Mesendoderm (in vitro differentiated cells): ENCODE data around the gene TBC1D5.

Source experiments
- DNase-seq: peaks from one replicate; pipeline ENCODE4 v3.0.0; 2013
- H2AK5ac ChIP-seq: 2 replicates; pipeline ENCODE4 v1.6.1; 2013; ENCODE audit warnings: low read length, inconsistent platforms
- H2BK120ac ChIP-seq: 2 replicates; pipeline ENCODE4 v1.6.1; 2013; ENCODE audit warnings: low read depth, mild to moderate bottlenecking, low read length, moderate library complexity, mixed read lengths
- H2BK15ac ChIP-seq: replicated peaks from 2 replicates; pipeline ENCODE4 v1.6.1; 2013; ENCODE audit warnings: low read depth, mild to moderate bottlenecking, moderate library complexity
- H2BK5ac ChIP-seq: 2 replicates; pipeline ENCODE4 v1.6.1; 2013; ENCODE audit warnings: low read length, inconsistent platforms
- H3K18ac ChIP-seq: 2 replicates; pipeline ENCODE4 v1.6.1; 2013; ENCODE audit warnings: mild to moderate bottlenecking, low read length, mixed read lengths
- H3K23ac ChIP-seq: one replicate; pipeline ENCODE4 v1.6.1; 2013; ENCODE audit warnings: low read length
- H3K27ac ChIP-seq: 2 replicates; pipeline ENCODE4 v1.5.1; 2013; ENCODE audit warnings: low read depth, mild to moderate bottlenecking, inconsistent platforms, low read length, moderate library complexity
- H3K27me3 ChIP-seq: 2 replicates; pipeline ENCODE4 v1.6.1; 2013; ENCODE audit warnings: low read length, control low read depth, mild to moderate bottlenecking, inconsistent platforms; ENCODE audit not compliant: insufficient read depth, poor library complexity
- H3K36me3 ChIP-seq: 2 replicates; pipeline ENCODE4 v1.6.1; 2013; ENCODE audit warnings: low read length, inconsistent platforms; ENCODE audit not compliant: control insufficient read depth, insufficient read depth
- H3K4ac ChIP-seq: one replicate; pipeline ENCODE4 v1.6.1; 2013; ENCODE audit warnings: low read depth, mild to moderate bottlenecking, low read length, moderate library complexity
- H3K4me1 ChIP-seq: 2 replicates; pipeline ENCODE4 v1.6.1; 2013; ENCODE audit warnings: low read depth, low read length, inconsistent platforms; ENCODE audit not compliant: control insufficient read depth
- H3K4me2 ChIP-seq: 2 replicates; pipeline ENCODE4 v1.6.1; 2013; ENCODE audit warnings: low read length
- H3K4me3 ChIP-seq: 2 replicates; pipeline ENCODE4 v1.5.1; 2013; ENCODE audit warnings: mild to moderate bottlenecking, low read length
- H3K56ac ChIP-seq: one replicate; pipeline ENCODE4 v1.6.1; 2013; ENCODE audit warnings: low read length
- H3K79me1 ChIP-seq: 2 replicates; pipeline ENCODE4 v1.6.1; 2013; ENCODE audit warnings: low read length, inconsistent platforms
- H3K79me2 ChIP-seq: 2 replicates; pipeline ENCODE4 v1.6.1; 2013; ENCODE audit warnings: mild to moderate bottlenecking, low read length; ENCODE audit not compliant: control insufficient read depth, insufficient read depth
- H3K9ac ChIP-seq: 2 replicates; pipeline ENCODE4 v1.6.1; 2013; ENCODE audit warnings: low read length, inconsistent platforms
- H4K5ac ChIP-seq: one replicate; pipeline ENCODE4 v1.6.1; 2013; ENCODE audit warnings: low read length
- H4K8ac ChIP-seq: one replicate; pipeline ENCODE4 v1.6.1; 2013; ENCODE audit warnings: low read depth, mild to moderate bottlenecking, control low read depth, low read length, moderate library complexity
- WGBS: extraction: QIAGEN DNeasy Blood & Tissue Kit; methylation state at CpG from one replicate; pipeline ENCODE4 v1.1.7; 2013; ENCODE audit warnings: low lambda C conversion rate, missing lambda C conversion rate; ENCODE audit not compliant: insufficient coverage; ENCODE audit errors: extremely low coverage; 5-methylcytosine and 5-hydroxymethylcytosine counted together

TBC1D5 gene

GRCh38 chr3:17181413-17181907 lies 561.0 kb downstream of the TBC1D5 start:
- Histone ChIP-seq H3K4me1 (no peaks in the 10 kb centered on the region), H4K8ac (no peak overlapping the region), H3K4ac (no peak overlapping the region), H3K27ac (no peak overlapping the region), H3K9ac (no peak overlapping the region), H3K56ac (no peak overlapping the region), H2AK5ac (no peak overlapping the region), H2BK5ac (no peak overlapping the region), H3K4me2 (no peak overlapping the region), H3K27me3 (no peaks in the 10 kb centered on the region), H3K18ac (no peak overlapping the region), H3K23ac (no peak overlapping the region), H2BK15ac (no peak overlapping the region), H3K36me3 (no peaks in the 10 kb centered on the region), H3K4me3 (no peak overlapping the region), H2BK120ac (no peak overlapping the region), H4K5ac (no peak overlapping the region), H3K79me1 (no peaks in the 10 kb centered on the region), H3K79me2 (no peaks in the 10 kb centered on the region)
- WGBS, result no CpG with 5 or more reads among the region's 2 CpGs
- no peak for DNase-seq

- Histone ChIP-seq H3K27ac (no peak overlapping the region), H3K4me2 (no peak overlapping the region), H3K56ac (no peak overlapping the region), H3K27me3 (no peaks in the 10 kb centered on the region), H2BK5ac (no peak overlapping the region), H3K4ac (no peak overlapping the region), H3K18ac (no peak overlapping the region), H3K36me3 (no peaks in the 10 kb centered on the region), H3K9ac (no peak overlapping the region), H3K4me3 (no peak overlapping the region), H3K79me1 (no peaks in the 10 kb centered on the region), H2BK15ac (no peak overlapping the region), H3K23ac (no peak overlapping the region), H3K4me1 (no peaks in the 10 kb centered on the region), H4K8ac (no peak overlapping the region), H2BK120ac (no peak overlapping the region), H4K5ac (no peak overlapping the region), H2AK5ac (no peak overlapping the region), H3K79me2 (no peaks in the 10 kb centered on the region)
- DNase-seq, result no peak
- no CpG with 5 or more reads among the region's 7 CpGs for WGBS
These were observed 562.8 kb downstream of the TBC1D5 start for GRCh38 chr3:17179381-17180205.

GRCh38 chr3:17176757-17177156 lies 565.7 kb downstream of the TBC1D5 start:
- no peak overlapping the region for H3K9ac ChIP-seq
- no peak for DNase-seq
- H3K4ac ChIP-seq, result no peak overlapping the region
- H3K23ac ChIP-seq, result no peak overlapping the region
- no CpG with 5 or more reads among the region's 1 CpG for whole genome bisulfite sequencing
- no peak overlapping the region for H2AK5ac ChIP-seq
- no peak overlapping the region for H4K5ac ChIP-seq
- no peak overlapping the region for H3K56ac ChIP-seq
- no peak overlapping the region for H2BK5ac ChIP-seq
- H3K79me1 ChIP-seq, result no peaks in the 10 kb centered on the region
- H3K4me2 ChIP-seq, result no peak overlapping the region
- H4K8ac ChIP-seq, result no peak overlapping the region
- no peak overlapping the region for H2BK120ac ChIP-seq
- H3K79me2 ChIP-seq, result no peaks in the 10 kb centered on the region
- H3K27ac ChIP-seq, result no peak overlapping the region
- H3K4me3 ChIP-seq, result no peak overlapping the region
- no peaks in the 10 kb centered on the region for H3K36me3 ChIP-seq
- H3K27me3 ChIP-seq, result no peaks in the 10 kb centered on the region
- H3K4me1 ChIP-seq, result no peaks in the 10 kb centered on the region
- no peak overlapping the region for H2BK15ac ChIP-seq
- no peak overlapping the region for H3K18ac ChIP-seq

GRCh38 chr3:17175187-17175807 lies 567.1 kb downstream of the TBC1D5 start:
- H3K4me2 ChIP-seq, result no peak overlapping the region
- no CpG with 5 or more reads among the region's 2 CpGs for WGBS

GRCh38 chr3:17166369-17166768 lies 576.1 kb downstream of the TBC1D5 start:
- Histone ChIP-seq H2BK120ac (no peak overlapping the region), H3K4ac (no peak overlapping the region), H3K27ac (no peak overlapping the region), H3K4me2 (no peak overlapping the region), H3K9ac (no peak overlapping the region), H3K4me3 (no peak overlapping the region), H2BK15ac (no peak overlapping the region), H3K56ac (no peak overlapping the region), H3K23ac (no peak overlapping the region), H3K79me2 (no peaks in the 10 kb centered on the region), H4K5ac (no peak overlapping the region), H3K18ac (no peak overlapping the region), H4K8ac (no peak overlapping the region), H3K36me3 (no peaks in the 10 kb centered on the region), H2AK5ac (no peak overlapping the region), H3K27me3 (no peaks in the 10 kb centered on the region), H2BK5ac (no peak overlapping the region), H3K4me1 (no peaks in the 10 kb centered on the region), H3K79me1 (no peaks in the 10 kb centered on the region)
- DNase-seq, result no peak
- no CpG with 5 or more reads among the region's 7 CpGs for WGBS

More at GRCh38 chr3:17175187-17175807, 567.1 kb downstream of the TBC1D5 start:
- Histone ChIP-seq H3K4ac (no peak overlapping the region), H2BK120ac (no peak overlapping the region), H3K4me3 (no peak overlapping the region), H3K27me3 (no peaks in the 10 kb centered on the region), H3K9ac (no peak overlapping the region), H2AK5ac (no peak overlapping the region), H3K56ac (no peak overlapping the region), H3K23ac (no peak overlapping the region), H4K8ac (no peak overlapping the region), H3K79me2 (no peaks in the 10 kb centered on the region), H3K79me1 (no peaks in the 10 kb centered on the region), H4K5ac (no peak overlapping the region), H2BK5ac (no peak overlapping the region), H2BK15ac (no peak overlapping the region), H3K18ac (no peak overlapping the region), H3K36me3 (no peaks in the 10 kb centered on the region), H3K4me1 (no peaks in the 10 kb centered on the region), H3K27ac (no peak overlapping the region)
- DNase-seq, result no peak
